Epithelial cell of prostate (primary cell): ENCODE measurements around the gene MOCS3.

Source experiments
- DNase-seq: peaks from one replicate; pipeline ENCODE4 v3.0.0-alpha.2; 2011; ENCODE audit warnings: low read depth, low spot score
- H3K27ac ChIP-seq: fragments of 450-650 bp; 2 replicates; pipeline ENCODE4 v1.5.1; 2017; ENCODE audit warnings: mild to moderate bottlenecking

MOCS3 gene

GRCh38 chr20:50958615-50959542 lies at the start of gene MOCS3:
Gene MOCS3, plus strand, starts transcription at chr20:50958818. Its CDS starts 25 bp downstream, at chr20:50958843.
- peak; percentile 80 for DNase-seq
- peak within 1 kb of the TSS; percentile 75 for H3K27ac ChIP-seq

GRCh38 chr20:50909413-50909812 lies 49.2 kb upstream of the MOCS3 start:
- DNase-seq: no peak
- no peak overlapping the region for H3K27ac ChIP-seq

- DNase-seq: no peak
- H3K27ac ChIP-seq: no peak overlapping the region
Observed at GRCh38 chr20:50911030-50911429, 47.6 kb upstream of the MOCS3 start.

- H3K27ac ChIP-seq: no peak overlapping the region
- DNase-seq: no peak
Observed at GRCh38 chr20:50911716-50912115, 46.9 kb upstream of the MOCS3 start.

GRCh38 chr20:50913690-50914375 lies 44.8 kb upstream of the MOCS3 start:
- DNase-seq: no peak
- peak overlapping the region; percentile 48 for H3K27ac ChIP-seq

GRCh38 chr20:50915424-50915823 lies 43.2 kb upstream of the MOCS3 start:
- H3K27ac ChIP-seq: peak overlapping the region; percentile 48
- DNase-seq: no peak

- peak overlapping the region; percentile 48 for H3K27ac ChIP-seq
- DNase-seq: peak; percentile 33
Observed at GRCh38 chr20:50916257-50916656, 42.4 kb upstream of the MOCS3 start.

- no peak for DNase-seq
- H3K27ac ChIP-seq: peak overlapping the region; percentile 48
Observed at GRCh38 chr20:50916934-50917333, 41.7 kb upstream of the MOCS3 start.

- DNase-seq: no peak
- peak overlapping the region; percentile 48 for H3K27ac ChIP-seq
Observed at GRCh38 chr20:50918403-50918802, 40.2 kb upstream of the MOCS3 start.

GRCh38 chr20:50919567-50919966 lies 39.1 kb upstream of the MOCS3 start:
- no peak overlapping the region for H3K27ac ChIP-seq

GRCh38 chr20:50920997-50921396 lies 37.6 kb upstream of the MOCS3 start:
- DNase-seq: no peak
- H3K27ac ChIP-seq: peak overlapping the region; percentile 6

More at GRCh38 chr20:50919567-50919966, 39.1 kb upstream of the MOCS3 start:
- peak; percentile 72 for DNase-seq

- no peak for DNase-seq
- H3K27ac ChIP-seq: peak overlapping the region; percentile 22
Observed at GRCh38 chr20:50921803-50922501, 36.7 kb upstream of the MOCS3 start.

GRCh38 chr20:50924261-50924920 lies 34.2 kb upstream of the MOCS3 start:
- no peak overlapping the region for H3K27ac ChIP-seq

GRCh38 chr20:50926530-50926929 lies 32.1 kb upstream of the MOCS3 start:
- no peak for DNase-seq
- H3K27ac ChIP-seq: no peak overlapping the region

More at GRCh38 chr20:50924261-50924920, 34.2 kb upstream of the MOCS3 start:
- DNase-seq: no peak

- DNase-seq: no peak
- H3K27ac ChIP-seq: peak overlapping the region; percentile 91
Observed at GRCh38 chr20:50928469-50928868, 30.1 kb upstream of the MOCS3 start.

GRCh38 chr20:50929299-50930138 lies 29.1 kb upstream of the MOCS3 start:
- DNase-seq: peak; percentile 88
- peak overlapping the region; percentile 91 for H3K27ac ChIP-seq

- DNase-seq: no peak
- peak overlapping the region; percentile 91 for H3K27ac ChIP-seq
Observed at GRCh38 chr20:50930139-50930975, 28.3 kb upstream of the MOCS3 start.

GRCh38 chr20:50930976-50931305 lies 27.7 kb upstream of the MOCS3 start:
- DNase-seq: no peak
- peak overlapping the region; percentile 91 for H3K27ac ChIP-seq
